ENCODE data around the gene RALGPS1. TPM values are rescaled to one million over a fixed set of nuclear protein-coding genes. Genes with fewer than 3 reads are reported as not detected.

RALGPS1 gene
- polyA plus RNA-seq, 1 of the 3 experiments (the other 2 are of a cell fraction) = 3.9 TPM

- H3K9me2 ChIP-seq = no peaks in the 10 kb centered on the region
- H3F3A ChIP-seq (replicated peaks; ENCODE audit: insufficient read depth) = no peaks in the 10 kb centered on the region
- H3K9ac ChIP-seq = no peak overlapping the region
- no peaks in the 10 kb centered on the region for H3K36me3 ChIP-seq (replicated peaks in 1 of 2; ENCODE audit: control insufficient read depth in 1 of 2, insufficient read depth in 2 of 2, low read length in 1 of 2)
- DNase-seq = no peak
- H4K20me1 ChIP-seq (ENCODE audit: insufficient read depth) = no peaks in the 10 kb centered on the region
- H3K4me3 ChIP-seq (ENCODE audit: low read depth in 2 of 2, low read length in 1 of 2) = no peak overlapping the region
- no peaks in the 10 kb centered on the region; a peak in 1 of 4 replicates for H3K4me1 ChIP-seq (ENCODE audit: control insufficient read depth in 1 of 2, insufficient read depth in 2 of 2, low read depth in 1 of 2, low read length in 1 of 2)
- H2AFZ ChIP-seq (ENCODE audit: low read depth) = no peak overlapping the region
- 92% methylated on average over 2 of the region's 2 CpGs for WGBS (ENCODE audit: low lambda C conversion rate)
- H3K4me2 ChIP-seq = no peak overlapping the region
- no peaks in the 10 kb centered on the region for H3K79me2 ChIP-seq (ENCODE audit: insufficient read depth)
- H3K27me3 ChIP-seq (ENCODE audit: insufficient read depth) = no peaks in the 10 kb centered on the region
- CTCF ChIA-PET = interaction anchor here (1.4 to 2.0 kb wide), 2 partner anchors 14 to 207 kb away, joined by 4 to 7 read pairs; no protein-coding TSS in a partner anchor
- H3K27ac ChIP-seq (ENCODE audit: low read depth in 2 of 2, low read length in 1 of 2) = no peak overlapping the region
- H3K9me3 ChIP-seq = no peaks in the 10 kb centered on the region
- TF ChIP-seq ZBTB33 (IDR thresholded peaks at IDR 0.05; ENCODE audit: borderline replicate concordance, low read depth) = no peak
- no peak for TF ChIP-seq RAD21 (IDR thresholded peaks at IDR 0.05; ENCODE audit: low read length)
- TF ChIP-seq FOXJ3 (CRISPR knock-in tag; IDR thresholded peaks at IDR 0.05) = no peak
- no peak for TF ChIP-seq EZH2phosphoT487 (IDR thresholded peaks at IDR 0.05; ENCODE audit: borderline replicate concordance, low read depth)
- no peak for TF ChIP-seq TAF1 (IDR thresholded peaks at IDR 0.05; ENCODE audit: borderline replicate concordance, low read depth, low read length)
- no peak for TF ChIP-seq MAX (IDR thresholded peaks at IDR 0.05; ENCODE audit: low read depth)
- TF ChIP-seq NRF1 (IDR thresholded peaks at IDR 0.05; ENCODE audit: low read depth, low read length) = no peak
- TF ChIP-seq USF1 (IDR thresholded peaks at IDR 0.05; ENCODE audit: borderline replicate concordance, low read depth) = no peak
- TF ChIP-seq IRF3 (IDR thresholded peaks at IDR 0.05; ENCODE audit: low read depth, low read length) = no peak
- TF ChIP-seq GABPA (IDR thresholded peaks at IDR 0.05; ENCODE audit: low read depth) = no peak
- POLR2A ChIA-PET = no interaction called here
Observed at GRCh38 chr9:127147251-127147650, 232.7 kb downstream of the RALGPS1 start.

GRCh38 chr9:127148014-127148413 is 233.4 kb downstream of the RALGPS1 start:
- TF ChIP-seq GATA2 (CRISPR knock-in tag; IDR thresholded peaks at IDR 0.05) (no peak), RXRA (IDR thresholded peaks at IDR 0.05; ENCODE audit: borderline replicate concordance, low read depth) (no peak)
- CTCF ChIA-PET = interaction anchor here (2.0 kb wide), 1 partner anchor 13 kb away, joined by 7 read pairs; no protein-coding TSS in a partner anchor

More at GRCh38 chr9:127148014-127148413, 233.4 kb downstream of the RALGPS1 start:
- Histone ChIP-seq H4K20me1 (ENCODE audit: insufficient read depth) (no peaks in the 10 kb centered on the region), H3K9me2 (no peaks in the 10 kb centered on the region), H2AFZ (ENCODE audit: low read depth) (no peak overlapping the region), H3F3A (replicated peaks; ENCODE audit: insufficient read depth) (no peaks in the 10 kb centered on the region), H3K27ac (ENCODE audit: low read depth in 2 of 2, low read length in 1 of 2) (no peak overlapping the region), H3K4me3 (ENCODE audit: low read depth in 2 of 2, low read length in 1 of 2) (no peak overlapping the region), H3K9ac (no peak overlapping the region), H3K36me3 (replicated peaks in 1 of 2; ENCODE audit: control insufficient read depth in 1 of 2, insufficient read depth in 2 of 2, low read length in 1 of 2) (no peaks in the 10 kb centered on the region), H3K4me2 (no peak overlapping the region), H3K4me1 (ENCODE audit: control insufficient read depth in 1 of 2, insufficient read depth in 2 of 2, low read depth in 1 of 2, low read length in 1 of 2) (no peaks in the 10 kb centered on the region; a peak in 1 of 4 replicates), H3K79me2 (ENCODE audit: insufficient read depth) (no peaks in the 10 kb centered on the region), H3K9me3 (no peaks in the 10 kb centered on the region), H3K27me3 (ENCODE audit: insufficient read depth) (no peaks in the 10 kb centered on the region)
- POLR2A ChIA-PET = no interaction called here
- no peak for DNase-seq
- 83% methylated on average over 2 of the region's 5 CpGs for WGBS (ENCODE audit: low lambda C conversion rate)
